Measurements from ENCODE around the gene ANKRD7. TPM values are rescaled to one million over a fixed set of nuclear protein-coding genes. Genes with fewer than 3 reads are reported as not detected.

Gene ANKRD7
- total and polyA plus RNA-seq, 4 donors = 0.03 to 1.6 (median 0.55) TPM; not detected in 1

DNA sequence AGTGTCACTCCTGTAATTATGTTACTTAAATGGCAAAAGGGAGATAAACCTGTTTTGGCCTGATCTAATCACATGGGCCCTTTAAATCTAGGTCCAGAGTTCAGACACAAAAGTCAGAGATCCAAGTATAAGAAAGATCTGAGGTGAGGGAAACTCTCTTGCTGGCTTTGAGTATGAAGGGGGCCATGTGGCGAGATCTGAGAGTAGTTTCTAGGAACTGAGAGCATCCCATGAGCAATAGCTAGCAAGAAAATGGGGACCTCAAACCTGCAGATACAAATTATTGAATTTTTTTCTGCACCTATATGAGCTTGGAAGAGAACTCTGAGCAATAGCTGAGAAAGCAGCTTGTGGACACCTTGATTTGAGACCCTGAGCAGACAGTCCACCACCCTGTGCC lies 27.6 kb downstream of the ANKRD7 start:
- H3K4me1 ChIP-seq (ENCODE audit: control insufficient read depth in 5 of 5, insufficient read depth in 5 of 5, low read length in 5 of 5) = no peaks in the 10 kb centered on the region
- H3K36me3 ChIP-seq (ENCODE audit: control insufficient read depth in 4 of 4, insufficient read depth in 4 of 4, low read length in 4 of 4) = no peaks in the 10 kb centered on the region
- DNase-seq = no peak
- no peaks in the 10 kb centered on the region for H3K9me3 ChIP-seq (ENCODE audit: control insufficient read depth in 4 of 4, insufficient read depth in 3 of 4, low read length in 3 of 4)
- no peak overlapping the region for H3K4me3 ChIP-seq
- no peak overlapping the region for H3K9ac ChIP-seq (ENCODE audit: insufficient read depth in 1 of 2, low read length in 2 of 2)
- 92 to 93% methylated on average over 1 of the region's 1 CpG for WGBS, 2 donors
- H3K27ac ChIP-seq (ENCODE audit: low read depth in 1 of 2, low read length in 1 of 2) = no peak overlapping the region
- no peak for ATAC-seq (ENCODE audit: insufficient read depth, low FRiP score)
- TF ChIP-seq, protein P1, sequence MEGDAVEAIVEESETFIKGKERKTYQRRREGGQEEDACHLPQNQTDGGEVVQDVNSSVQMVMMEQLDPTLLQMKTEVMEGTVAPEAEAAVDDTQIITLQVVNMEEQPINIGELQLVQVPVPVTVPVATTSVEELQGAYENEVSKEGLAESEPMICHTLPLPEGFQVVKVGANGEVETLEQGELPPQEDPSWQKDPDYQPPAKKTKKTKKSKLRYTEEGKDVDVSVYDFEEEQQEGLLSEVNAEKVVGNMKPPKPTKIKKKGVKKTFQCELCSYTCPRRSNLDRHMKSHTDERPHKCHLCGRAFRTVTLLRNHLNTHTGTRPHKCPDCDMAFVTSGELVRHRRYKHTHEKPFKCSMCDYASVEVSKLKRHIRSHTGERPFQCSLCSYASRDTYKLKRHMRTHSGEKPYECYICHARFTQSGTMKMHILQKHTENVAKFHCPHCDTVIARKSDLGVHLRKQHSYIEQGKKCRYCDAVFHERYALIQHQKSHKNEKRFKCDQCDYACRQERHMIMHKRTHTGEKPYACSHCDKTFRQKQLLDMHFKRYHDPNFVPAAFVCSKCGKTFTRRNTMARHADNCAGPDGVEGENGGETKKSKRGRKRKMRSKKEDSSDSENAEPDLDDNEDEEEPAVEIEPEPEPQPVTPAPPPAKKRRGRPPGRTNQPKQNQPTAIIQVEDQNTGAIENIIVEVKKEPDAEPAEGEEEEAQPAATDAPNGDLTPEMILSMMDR (IDR thresholded peaks at IDR 0.05; ENCODE audit: control extremely low read depth, extremely low read depth) = no peak
- H3K27me3 ChIP-seq (ENCODE audit: control insufficient read depth in 3 of 3, insufficient read depth in 3 of 3, low read length in 2 of 3) = no peaks in the 10 kb centered on the region

DNA sequence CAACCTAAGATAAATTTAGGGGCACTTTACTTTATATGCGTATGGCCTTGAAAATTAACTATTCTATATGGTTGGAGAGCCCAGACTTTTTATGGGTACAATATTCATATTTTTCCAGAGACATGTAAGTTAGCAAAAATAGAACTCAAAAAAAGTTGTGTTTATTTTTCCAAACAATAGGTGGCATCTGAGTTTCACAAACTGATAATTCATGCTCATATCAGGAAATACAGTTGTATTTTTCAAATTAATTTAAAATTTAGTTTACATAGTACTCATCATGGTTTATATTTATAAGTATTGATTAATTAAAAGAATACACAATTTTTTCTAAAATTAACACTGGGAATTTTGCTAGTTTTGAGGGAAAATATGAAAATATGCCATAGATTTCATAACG lies 34.6 kb downstream of the ANKRD7 start:
- no peaks in the 10 kb centered on the region for H3K36me3 ChIP-seq (ENCODE audit: control insufficient read depth in 4 of 4, insufficient read depth in 4 of 4, low read length in 4 of 4)
- ATAC-seq (ENCODE audit: insufficient read depth, low FRiP score) = no peak
- no peaks in the 10 kb centered on the region for H3K4me1 ChIP-seq (ENCODE audit: control insufficient read depth in 5 of 5, insufficient read depth in 5 of 5, low read length in 5 of 5)
- no peaks in the 10 kb centered on the region for H3K27me3 ChIP-seq (ENCODE audit: control insufficient read depth in 3 of 3, insufficient read depth in 3 of 3, low read length in 2 of 3)
- peak in 1 of 3 donors; percentile 7 for DNase-seq
- H3K27ac ChIP-seq (ENCODE audit: low read depth in 1 of 2, low read length in 1 of 2) = no peak overlapping the region
- TF ChIP-seq, protein P1 (IDR thresholded peaks at IDR 0.05; ENCODE audit: control extremely low read depth, extremely low read depth) = no peak
- WGBS, 2 donors = 96% methylated on average over 2 of the region's 2 CpGs
- H3K4me3 ChIP-seq = no peak overlapping the region
- no peaks in the 10 kb centered on the region for H3K9me3 ChIP-seq (ENCODE audit: control insufficient read depth in 4 of 4, insufficient read depth in 3 of 4, low read length in 3 of 4)
- no peak overlapping the region for H3K9ac ChIP-seq (ENCODE audit: insufficient read depth in 1 of 2, low read length in 2 of 2)

DNA sequence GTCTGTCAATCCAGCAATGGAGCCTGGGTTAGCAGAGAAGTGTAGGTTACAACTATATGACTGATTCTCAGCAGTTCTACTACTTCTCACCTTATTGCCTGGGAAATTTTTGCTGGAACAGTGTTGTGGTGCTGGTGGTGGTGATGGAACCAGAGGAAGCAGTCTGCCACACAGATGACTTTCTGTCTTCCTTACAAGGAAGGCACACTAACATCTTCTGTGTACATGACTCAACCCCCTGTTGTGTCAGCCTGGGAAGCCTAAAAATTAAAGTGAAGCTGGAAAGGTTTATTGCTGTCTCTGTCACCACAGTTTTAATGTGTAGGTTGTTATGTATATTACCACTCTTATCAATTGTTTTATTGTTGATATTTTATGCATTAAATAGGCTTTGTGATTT lies 40.3 kb downstream of the ANKRD7 start:
- no peaks in the 10 kb centered on the region for H3K4me1 ChIP-seq (ENCODE audit: control insufficient read depth in 5 of 5, insufficient read depth in 5 of 5, low read length in 5 of 5)
- DNase-seq (no peak), ATAC-seq (ENCODE audit: insufficient read depth, low FRiP score) (no peak)
- no peaks in the 10 kb centered on the region for H3K27me3 ChIP-seq (ENCODE audit: control insufficient read depth in 3 of 3, insufficient read depth in 3 of 3, low read length in 2 of 3)
- no peak overlapping the region for H3K9ac ChIP-seq (ENCODE audit: insufficient read depth in 1 of 2, low read length in 2 of 2)
- H3K27ac ChIP-seq (ENCODE audit: low read depth in 1 of 2, low read length in 1 of 2) = no peak overlapping the region
- no peaks in the 10 kb centered on the region for H3K36me3 ChIP-seq (ENCODE audit: control insufficient read depth in 4 of 4, insufficient read depth in 4 of 4, low read length in 4 of 4)
- no peak overlapping the region for H3K4me3 ChIP-seq
- TF ChIP-seq, protein P1 (IDR thresholded peaks at IDR 0.05; ENCODE audit: control extremely low read depth, extremely low read depth) = no peak
- no peaks in the 10 kb centered on the region for H3K9me3 ChIP-seq (ENCODE audit: control insufficient read depth in 4 of 4, insufficient read depth in 3 of 4, low read length in 3 of 4)

DNA sequence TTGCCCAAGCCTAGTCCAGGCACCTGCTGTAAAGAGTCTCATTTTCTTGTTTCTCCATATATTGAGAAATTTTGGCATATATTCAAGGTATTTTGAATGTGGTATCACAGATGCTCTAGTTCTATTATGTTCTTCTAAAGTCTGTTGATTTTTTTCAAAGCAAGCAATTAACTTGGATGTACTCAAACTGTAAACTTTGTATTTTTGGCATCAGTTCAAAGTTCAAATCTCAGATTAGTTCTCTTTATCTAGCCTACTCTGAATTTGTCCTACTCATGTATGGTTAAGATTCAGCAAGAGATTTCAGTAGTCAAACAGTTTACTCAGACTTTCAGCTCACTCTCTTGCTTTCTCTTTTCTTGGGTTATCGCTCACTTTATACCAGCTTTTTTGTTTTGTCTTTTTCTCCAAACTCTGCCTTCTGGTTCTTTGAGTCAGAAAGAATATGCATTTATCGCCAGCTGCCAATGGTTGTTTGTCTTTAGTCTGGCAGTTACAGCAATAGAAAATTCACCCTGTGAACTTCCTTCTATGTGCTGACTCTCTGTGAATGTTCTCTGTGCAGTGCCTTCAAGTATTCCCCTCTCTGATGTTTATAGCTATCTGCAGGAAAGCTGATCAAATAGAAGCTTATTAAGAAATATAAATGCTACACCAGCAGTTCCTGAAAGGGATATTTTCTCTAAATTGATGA lies 56.0 kb downstream of the ANKRD7 start:
- DNase-seq (peak in 2 of 3 donors; percentile 16 to 43), ATAC-seq (ENCODE audit: insufficient read depth, low FRiP score) (no peak)
- H3K9me3 ChIP-seq (ENCODE audit: control insufficient read depth in 4 of 4, insufficient read depth in 3 of 4, low read length in 3 of 4) = no peaks in the 10 kb centered on the region
- H3K4me3 ChIP-seq = no peak overlapping the region
- no peaks in the 10 kb centered on the region for H3K36me3 ChIP-seq (ENCODE audit: control insufficient read depth in 4 of 4, insufficient read depth in 4 of 4, low read length in 4 of 4)
- no peaks in the 10 kb centered on the region for H3K27me3 ChIP-seq (ENCODE audit: control insufficient read depth in 3 of 3, insufficient read depth in 3 of 3, low read length in 2 of 3)
- 39 to 55% methylated on average over 2 of the region's 2 CpGs for WGBS, 2 donors
- TF ChIP-seq, protein P1 (IDR thresholded peaks at IDR 0.05; ENCODE audit: control extremely low read depth, extremely low read depth) = no peak
- H3K4me1 ChIP-seq (ENCODE audit: control insufficient read depth in 5 of 5, insufficient read depth in 5 of 5, low read length in 5 of 5) = peaks cover 0 to 5% (median 0%) of the 10 kb centered on the region in 5 donors
- no peak overlapping the region for H3K27ac ChIP-seq (ENCODE audit: low read depth in 1 of 2, low read length in 1 of 2)
- no peak overlapping the region for H3K9ac ChIP-seq (ENCODE audit: insufficient read depth in 1 of 2, low read length in 2 of 2)
